Activated CD4-positive, alpha-beta memory T cell treated with anti-CD3 and anti-CD28 coated beads, Interleukin-2, amount 10 ng/mL, durations not matched to agents 7 days and 5 days (primary cell): ENCODE results near the gene SLC26A5. TPM values are rescaled to one million over a fixed set of nuclear protein-coding genes. Genes with fewer than 3 reads are reported as not detected.

Experiments
- CTCF ChIA-PET: fragments of 350-600 bp; sonication (Branson Sonifier 250); formaldehyde crosslinking; loops from one replicate; lab custom pipeline; 2021; ENCODE audit warnings: antibody characterized with exemption, inconsistent platforms; lab: Charles Lee
- POLR2A ChIA-PET: fragments of 350-600 bp; sonication (Branson Sonifier 250); formaldehyde crosslinking; loops from one replicate; lab custom pipeline; 2021; ENCODE audit warnings: antibody characterized with exemption; lab: Charles Lee
- DNase-seq: peaks from one replicate; pipeline ENCODE4 v3.0.0-alpha.2; 2020
- H3K27ac Mint-ChIP-seq: one replicate; pipeline ENCODE4 v1.8.0; 2021; ENCODE audit warnings: mild to moderate bottlenecking, mixed read lengths
- H3K27me3 Mint-ChIP-seq: one replicate; pipeline ENCODE4 v1.8.0; 2021; ENCODE audit warnings: mixed read lengths
- H3K36me3 Mint-ChIP-seq: one replicate; pipeline ENCODE4 v1.8.0; 2021; ENCODE audit warnings: low read depth, mixed read lengths
- H3K4me1 Mint-ChIP-seq: one replicate; pipeline ENCODE4 v1.8.0; 2021; ENCODE audit warnings: mixed read lengths
- H3K4me3 Mint-ChIP-seq: one replicate; pipeline ENCODE4 v1.8.0; 2021; ENCODE audit warnings: mild to moderate bottlenecking, mixed read lengths
- H3K9me3 Mint-ChIP-seq: one replicate; pipeline ENCODE4 v1.8.0; 2021; ENCODE audit warnings: mixed read lengths
- total RNA-seq, 2 experiments: library from RNA; stranded (reverse); gene quantifications; one replicate each; pipeline ENCODE4 v1.2.3, GENCODE V29; 2021

Gene SLC26A5
- total RNA-seq, 2 experiments from 2014 or later, result not detected

DNA sequence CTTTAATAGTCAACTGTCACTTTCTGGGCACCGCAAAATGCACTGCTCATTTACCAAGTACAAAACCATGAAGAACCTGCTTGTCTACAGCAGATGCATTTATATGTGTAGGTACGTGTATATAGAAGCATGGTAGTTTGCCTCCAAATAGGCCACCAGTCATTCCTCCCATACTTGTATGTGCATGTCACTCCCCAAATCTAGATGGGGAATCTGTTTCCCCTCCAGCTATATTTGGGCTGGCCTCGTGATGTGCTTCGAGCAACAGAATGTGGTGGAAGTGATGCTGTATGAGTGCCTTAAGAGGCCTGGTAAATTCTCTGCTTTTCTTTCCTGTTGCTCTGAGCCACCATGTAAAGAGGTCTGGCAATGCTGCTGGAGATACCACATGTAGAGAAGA is 51.4 kb downstream of the SLC26A5 start:
- Mint-ChIP-seq H3K27ac (no peak overlapping the region), H3K36me3 (no peaks in the 10 kb centered on the region), H3K27me3 (peaks cover 13% of the 10 kb centered on the region), H3K4me3 (no peak overlapping the region), H3K9me3 (no peaks in the 10 kb centered on the region), H3K4me1 (no peaks in the 10 kb centered on the region)
- ChIA-PET CTCF (no interaction called here), POLR2A (no interaction called here)
- no peak for DNase-seq

DNA sequence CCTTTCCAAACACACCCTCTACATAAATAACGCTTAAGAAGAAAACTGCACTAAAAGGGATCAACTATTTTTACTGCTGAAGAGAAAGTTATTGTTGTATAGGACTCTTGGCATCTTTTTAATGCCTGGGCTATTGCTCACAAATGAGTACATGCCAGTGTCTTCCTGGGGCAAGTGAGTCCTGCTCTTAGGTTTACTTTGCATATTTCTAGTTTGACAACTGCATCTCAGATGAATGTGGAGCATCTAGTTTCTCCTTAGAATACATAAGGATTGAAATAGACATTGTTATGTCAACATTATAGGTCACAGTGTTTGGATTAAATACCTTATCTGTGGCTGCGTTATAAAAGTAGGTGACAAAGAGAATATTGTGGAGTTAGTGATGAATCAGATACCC is 54.0 kb downstream of the SLC26A5 start:
- Mint-ChIP-seq H3K27ac (no peak overlapping the region), H3K36me3 (no peaks in the 10 kb centered on the region), H3K4me3 (no peak overlapping the region), H3K4me1 (no peaks in the 10 kb centered on the region), H3K27me3 (peaks cover 11% of the 10 kb centered on the region), H3K9me3 (no peaks in the 10 kb centered on the region)
- no peak for DNase-seq
- POLR2A ChIA-PET, result no interaction called here
- CTCF ChIA-PET, result no interaction called here

DNA sequence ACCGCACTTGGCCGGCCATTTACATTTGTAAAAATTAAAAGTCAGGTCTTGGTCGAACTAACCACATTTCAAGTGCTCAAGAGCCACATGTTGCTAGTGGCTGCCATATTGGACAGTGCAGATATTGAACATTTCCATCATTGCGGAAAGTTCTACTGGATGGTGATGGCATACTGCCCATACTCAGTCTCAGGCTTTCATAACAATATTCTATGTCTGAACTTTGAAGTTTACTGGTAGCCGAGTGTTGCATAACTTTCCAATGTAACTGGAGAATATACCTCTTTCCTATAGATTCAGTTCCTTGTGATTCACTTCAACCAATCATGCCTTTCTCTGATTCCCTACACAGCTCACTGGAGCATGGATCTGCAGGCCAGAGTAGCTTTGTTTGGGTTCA is 54.9 kb downstream of the SLC26A5 start:
- H3K27ac Mint-ChIP-seq, result no peak overlapping the region
- no peaks in the 10 kb centered on the region for H3K36me3 Mint-ChIP-seq
- H3K9me3 Mint-ChIP-seq, result no peaks in the 10 kb centered on the region
- ChIA-PET CTCF (no interaction called here), POLR2A (no interaction called here)
- H3K27me3 Mint-ChIP-seq, result peaks cover 13% of the 10 kb centered on the region
- no peak for DNase-seq
- H3K4me3 Mint-ChIP-seq, result no peak overlapping the region
- H3K4me1 Mint-ChIP-seq, result no peaks in the 10 kb centered on the region

- Mint-ChIP-seq H3K27me3 (peaks cover 13% of the 10 kb centered on the region), H3K36me3 (no peaks in the 10 kb centered on the region), H3K4me3 (no peak overlapping the region), H3K9me3 (no peaks in the 10 kb centered on the region), H3K27ac (no peak overlapping the region), H3K4me1 (no peaks in the 10 kb centered on the region)
- ChIA-PET CTCF (no interaction called here), POLR2A (no interaction called here)
- no peak for DNase-seq
Measured at GRCh38 chr7:103389263-103389662, 56.7 kb downstream of the SLC26A5 start.

DNA sequence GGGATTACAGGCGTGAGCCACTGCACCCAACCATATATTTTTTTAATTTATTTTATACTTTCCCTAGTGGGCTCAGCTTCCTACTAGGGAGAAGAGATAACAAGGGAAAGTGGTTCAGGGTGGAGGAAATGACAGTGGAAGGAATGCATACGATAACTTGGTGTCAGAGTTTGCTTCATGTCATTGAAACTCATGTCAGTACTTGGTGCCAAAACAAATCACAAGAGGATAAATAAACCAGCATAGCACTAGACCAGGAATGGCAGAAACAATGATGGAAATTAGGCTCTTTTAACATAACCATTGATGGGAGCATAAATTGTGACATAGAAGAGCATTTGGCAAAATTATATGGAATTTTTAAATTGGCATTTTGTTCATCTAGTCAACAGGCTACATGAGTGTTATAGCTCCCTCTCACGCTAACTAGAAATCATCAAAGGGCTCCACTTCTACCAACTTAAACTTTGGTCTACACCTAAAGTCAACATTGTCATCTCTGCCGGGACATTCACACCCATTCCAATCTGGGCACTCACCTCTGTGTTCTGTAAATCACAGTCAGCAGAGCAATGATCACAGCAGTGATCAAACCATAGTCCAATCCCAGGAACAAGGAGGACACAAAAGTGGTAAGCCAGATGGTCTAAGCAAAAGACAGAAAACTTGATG is 57.4 kb downstream of the SLC26A5 start:
- ChIA-PET CTCF (no interaction called here), POLR2A (no interaction called here)
- no peak overlapping the region for H3K27ac Mint-ChIP-seq

DNA sequence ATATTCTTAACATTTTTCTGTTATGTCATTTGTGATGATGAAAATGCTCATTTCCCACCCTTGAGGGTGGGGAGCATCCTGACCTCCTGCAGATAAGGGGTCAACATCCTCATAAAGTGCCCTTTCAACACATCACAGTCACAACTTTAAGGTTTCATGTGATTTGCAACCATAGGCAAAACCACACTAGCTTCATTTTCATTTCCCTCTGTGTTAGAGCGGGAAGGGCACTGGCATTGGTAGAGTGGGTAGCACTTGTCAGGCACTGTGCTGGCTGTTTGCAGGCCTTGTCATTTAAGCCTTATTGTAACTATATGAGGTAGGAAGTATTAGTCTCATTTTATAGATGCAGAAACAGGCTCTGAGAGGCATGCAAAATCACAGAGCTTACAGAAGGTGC is 58.8 kb downstream of the SLC26A5 start:
- H3K4me3 Mint-ChIP-seq, result no peak overlapping the region
- H3K9me3 Mint-ChIP-seq, result no peaks in the 10 kb centered on the region
- H3K27me3 Mint-ChIP-seq, result peaks cover 13% of the 10 kb centered on the region
- DNase-seq, result no peak
- CTCF ChIA-PET, result no interaction called here
- no peaks in the 10 kb centered on the region for H3K4me1 Mint-ChIP-seq
- POLR2A ChIA-PET, result no interaction called here
- no peak overlapping the region for H3K27ac Mint-ChIP-seq
- H3K36me3 Mint-ChIP-seq, result no peaks in the 10 kb centered on the region

More for the DNA sequence above, 57.4 kb downstream of the SLC26A5 start:
- Mint-ChIP-seq H3K36me3 (no peaks in the 10 kb centered on the region), H3K4me3 (no peak overlapping the region), H3K4me1 (no peaks in the 10 kb centered on the region), H3K9me3 (no peaks in the 10 kb centered on the region), H3K27me3 (peaks cover 13% of the 10 kb centered on the region)
- no peak for DNase-seq

DNA sequence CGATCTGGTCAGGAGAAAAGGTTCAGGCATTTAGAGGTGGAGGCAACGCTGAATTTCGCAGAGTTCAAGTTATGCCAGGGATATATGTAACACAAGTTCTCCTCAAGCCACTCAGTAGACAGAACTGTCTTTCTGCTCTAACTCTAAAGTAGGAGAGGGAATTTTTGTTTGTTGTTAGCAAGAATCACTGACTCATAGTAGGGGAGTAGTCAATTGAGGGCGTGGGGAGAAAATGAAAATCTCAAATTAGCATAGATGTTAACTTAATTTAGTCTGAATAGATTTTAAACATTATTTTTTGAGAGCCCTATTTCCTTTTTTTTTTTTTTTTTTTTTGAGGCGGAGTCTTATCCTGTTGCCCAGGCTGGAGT is 64.0 kb downstream of the SLC26A5 start:
- no peak overlapping the region for H3K4me3 Mint-ChIP-seq
- ChIA-PET POLR2A (no interaction called here), CTCF (no interaction called here)
- H3K27ac Mint-ChIP-seq, result no peak overlapping the region
- H3K27me3 Mint-ChIP-seq, result peaks cover 18% of the 10 kb centered on the region
- no peaks in the 10 kb centered on the region for H3K4me1 Mint-ChIP-seq
- no peak for DNase-seq
- no peaks in the 10 kb centered on the region for H3K36me3 Mint-ChIP-seq
- H3K9me3 Mint-ChIP-seq, result no peaks in the 10 kb centered on the region

DNA sequence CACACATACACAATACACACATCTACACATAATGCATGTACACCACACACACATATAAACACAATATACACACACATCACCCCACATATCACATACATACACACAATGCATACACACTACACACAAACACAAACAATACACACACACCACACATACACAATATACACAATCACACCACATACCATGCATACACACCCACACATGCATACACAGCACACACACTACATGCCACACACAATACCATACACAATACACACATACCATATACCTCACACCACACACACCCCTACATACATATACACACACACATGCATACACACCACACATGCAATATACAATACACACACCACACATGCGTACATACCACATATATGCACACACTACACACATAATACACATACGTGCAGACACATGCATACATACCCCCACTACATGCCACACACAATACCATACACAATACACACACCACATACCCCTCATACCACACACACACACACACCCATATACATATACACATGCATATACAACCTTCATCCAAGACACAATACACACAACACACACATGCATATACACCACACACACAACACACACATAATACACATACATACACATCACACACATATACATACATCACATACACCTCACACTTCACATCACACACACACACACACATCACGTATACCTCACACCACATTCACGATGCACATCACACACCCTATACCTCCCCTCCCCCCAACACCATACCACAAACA is 64.6 kb downstream of the SLC26A5 start:
- CTCF ChIA-PET, result no interaction called here
- Mint-ChIP-seq H3K27ac (no peak overlapping the region), H3K4me3 (no peak overlapping the region), H3K9me3 (no peaks in the 10 kb centered on the region), H3K36me3 (no peaks in the 10 kb centered on the region), H3K27me3 (peaks cover 16% of the 10 kb centered on the region), H3K4me1 (no peaks in the 10 kb centered on the region)
- POLR2A ChIA-PET, result no interaction called here
- DNase-seq, result no peak

DNA sequence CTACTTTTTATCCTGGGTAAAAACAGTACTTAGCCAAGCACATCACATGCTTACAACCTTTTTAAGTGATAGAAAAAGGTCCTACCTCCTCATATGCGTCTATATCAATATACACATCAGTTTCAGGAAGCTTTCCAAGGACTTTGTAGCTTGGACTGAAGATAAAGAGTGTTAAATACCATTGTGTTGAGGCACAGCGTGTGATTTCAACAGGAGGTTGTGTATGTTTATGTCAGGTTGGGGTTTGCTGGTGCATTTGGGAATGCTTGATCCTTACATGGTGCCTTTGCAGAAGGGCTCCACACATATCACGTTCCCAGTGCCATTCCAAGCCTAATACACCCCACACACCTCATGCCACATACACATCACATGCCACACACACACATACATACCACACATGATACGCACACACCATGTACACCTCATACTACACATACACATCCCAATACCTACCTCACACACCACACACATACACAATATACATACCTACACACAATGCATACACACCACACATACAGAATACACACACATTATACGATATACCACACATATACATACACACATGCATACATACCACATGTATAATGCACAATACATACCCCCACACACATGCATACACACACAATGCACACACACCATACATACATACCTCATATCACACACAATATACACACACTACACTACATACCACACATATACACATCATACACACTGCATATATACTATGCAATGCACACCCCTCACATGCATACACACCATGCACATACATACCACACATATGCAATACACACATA is 65.4 kb downstream of the SLC26A5 start:
- Mint-ChIP-seq H3K36me3 (no peaks in the 10 kb centered on the region), H3K9me3 (no peaks in the 10 kb centered on the region), H3K27me3 (peaks cover 16% of the 10 kb centered on the region), H3K4me1 (no peaks in the 10 kb centered on the region), H3K4me3 (no peak overlapping the region), H3K27ac (no peak overlapping the region)
- no peak for DNase-seq
- ChIA-PET POLR2A (no interaction called here), CTCF (no interaction called here)

- Mint-ChIP-seq H3K27ac (no peak overlapping the region), H3K27me3 (peaks cover 16% of the 10 kb centered on the region)
Measured at GRCh38 chr7:103379270-103379975, 66.6 kb downstream of the SLC26A5 start.

DNA sequence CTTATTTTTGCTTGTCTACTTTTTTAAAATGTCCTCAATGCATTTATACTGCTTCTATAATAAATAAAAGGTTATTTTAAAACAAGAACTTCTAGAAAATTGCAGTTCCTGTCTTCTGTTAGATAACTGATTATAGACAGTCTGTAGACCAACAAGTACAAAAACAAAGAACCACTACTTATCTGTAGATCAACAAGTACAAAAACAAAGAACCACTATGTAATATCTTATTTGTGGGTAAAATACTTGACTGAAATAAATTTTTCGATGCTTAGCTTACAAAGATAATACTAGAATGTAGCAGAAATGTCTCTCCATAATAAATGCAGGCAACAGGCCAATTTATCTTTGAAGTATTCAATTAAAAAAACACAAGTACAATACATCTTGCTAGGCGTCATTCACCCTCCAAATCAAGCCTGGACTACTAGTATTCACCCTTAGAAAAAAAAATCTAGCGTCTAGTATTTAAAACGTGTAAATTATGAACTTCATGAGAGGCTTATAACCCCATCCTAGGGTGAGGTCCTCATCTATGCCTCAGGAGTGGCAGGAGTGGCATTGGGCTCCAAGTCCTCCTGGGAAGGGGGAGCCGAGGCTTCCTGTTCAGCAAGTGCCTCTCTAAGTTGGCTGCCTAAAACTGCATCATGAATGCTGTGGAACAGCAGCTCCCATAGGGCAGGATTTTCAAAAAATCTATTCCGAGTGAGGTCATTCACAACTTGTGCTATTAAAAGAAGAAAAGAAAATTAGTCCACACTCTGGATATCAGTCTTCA is 72.0 kb downstream of the SLC26A5 start:
- CTCF ChIA-PET, result no interaction called here
- H3K9me3 Mint-ChIP-seq, result no peaks in the 10 kb centered on the region
- no peak overlapping the region for H3K27ac Mint-ChIP-seq
- peaks cover 10% of the 10 kb centered on the region for H3K27me3 Mint-ChIP-seq
- peaks cover 8% of the 10 kb centered on the region for H3K4me1 Mint-ChIP-seq
- no peak for DNase-seq
- H3K36me3 Mint-ChIP-seq, result peaks cover 3% of the 10 kb centered on the region
- POLR2A ChIA-PET, result no interaction called here
- no peak overlapping the region for H3K4me3 Mint-ChIP-seq

More at GRCh38 chr7:103379270-103379975, 66.6 kb downstream of the SLC26A5 start:
- Mint-ChIP-seq H3K36me3 (no peaks in the 10 kb centered on the region), H3K4me1 (no peaks in the 10 kb centered on the region), H3K4me3 (no peak overlapping the region), H3K9me3 (no peaks in the 10 kb centered on the region)
- POLR2A ChIA-PET, result no interaction called here
- no peak for DNase-seq
- CTCF ChIA-PET, result no interaction called here

GRCh38 chr7:103369432-103369831 is 76.6 kb downstream of the SLC26A5 start:
- H3K27ac Mint-ChIP-seq, result no peak overlapping the region
- ChIA-PET CTCF (no interaction called here), POLR2A (no interaction called here)
- no peak overlapping the region for H3K4me3 Mint-ChIP-seq
- peaks cover 44% of the 10 kb centered on the region for H3K36me3 Mint-ChIP-seq
- H3K27me3 Mint-ChIP-seq, result no peaks in the 10 kb centered on the region
- no peak for DNase-seq
- peaks cover 8% of the 10 kb centered on the region for H3K4me1 Mint-ChIP-seq
- H3K9me3 Mint-ChIP-seq, result no peaks in the 10 kb centered on the region
